H1 (cell line): ENCODE measurements around the gene ALPK3. TPM values are rescaled to one million over a fixed set of nuclear protein-coding genes. Genes with fewer than 3 reads are reported as not detected.

Experiments used
- CBX5 ChIP-seq: fragments of 300-800, 300-1000 bp; sonication (generic); IDR thresholded peaks from 2 replicates; pipeline ENCODE4 v1.7.1; 2016; ENCODE audit warnings: antibody characterized with exemption, low read length, low read depth
- CHD2 ChIP-seq: IDR thresholded peaks from 2 replicates; pipeline ENCODE4 v1.6.1; 2012; ENCODE audit warnings: low read length, improper control_type of control experiment
- CTCF ChIP-seq, 3 experiments: IDR thresholded peaks; 1 replicate in 2 of 3; 2 replicates in 1 of 3; pipeline versions ENCODE4 v1.5.1 to v1.6.1; 2011; ENCODE audit warnings: low read length in 3 of 3, mild to moderate bottlenecking in 3 of 3, inconsistent platforms in 2 of 3, low read depth in 1 of 3, moderate library complexity in 1 of 3; ENCODE audit not compliant: insufficient read depth in 1 of 3; ENCODE audit errors: control extremely low read depth in 1 of 3
- NRF1 ChIP-seq: IDR thresholded peaks from 2 replicates; pipeline ENCODE4 v1.6.1; 2011; ENCODE audit warnings: mild to moderate bottlenecking, low read depth, low read length, improper control_type of control experiment
- POU5F1 ChIP-seq: IDR thresholded peaks from 2 replicates; pipeline ENCODE4 v1.6.1; 2011; ENCODE audit warnings: low read depth, mild to moderate bottlenecking, low read length, moderate library complexity
- USF2 ChIP-seq: IDR thresholded peaks from 2 replicates; pipeline ENCODE4 v1.6.1; 2011; ENCODE audit warnings: low read length, improper control_type of control experiment
- polyA plus RNA-seq, 7 experiments: library from polyadenylated mRNA; depleted of rRNA in 3 of 7; stranded (reverse) in 5 of 7; unstranded in 2 of 7; fragments of >200 nt in 5 of 7; fragments of 200-250 nt in 2 of 7; gene quantifications; 1 replicate in 5 of 7; 2 replicates in 1 of 7; 4 replicates in 1 of 7; pipeline versions ENCODE4 v1.2.1 to v1.2.3, GENCODE V29; 2011 to 2013; ENCODE audit warnings: missing spikeins in 2 of 7, mixed read lengths in 2 of 7
- total RNA-seq: library from RNA; stranded (reverse); fragmentation: NEBNext Ultra II Directional; extraction: Animal tissue kit (Norgen Biotek cat#: 25700); gene quantifications from 2 replicates; pipeline ENCODE4 v1.2.1, GENCODE V29; 2021

ALPK3 gene
- total and polyA plus RNA-seq, 2 of the 8 experiments (the other 6 are each of a cell fraction or from before 2014, with no cell fraction given) = 4.4 to 19.2 TPM

GRCh38 chr15:84842781-84843180, 25.6 kb downstream of the ALPK3 start (continued):
- no peak for TF ChIP-seq NRF1
- TF ChIP-seq POU5F1 = no peak
- no peak for TF ChIP-seq CBX5
- no peak for TF ChIP-seq USF2
- no peak for TF ChIP-seq CTCF (IDR thresholded peaks at IDR 0.05; ENCODE audit: control extremely low read depth in 1 of 3, insufficient read depth in 1 of 3, low read depth in 1 of 3, low read length in 3 of 3)
- no peak for TF ChIP-seq CHD2
